Endodermal cell (in vitro differentiated cells): ENCODE measurements around the gene PHF20. TPM values are rescaled to one million over a fixed set of nuclear protein-coding genes. Genes with fewer than 3 reads are reported as not detected.
"Not testable (repeated sequence)": the region's sequence is repeated elsewhere in the genome, so short reads cannot be mapped to it uniquely, and the experiment has no call there.

Source experiments
- DNase-seq: peaks from one replicate; pipeline ENCODE4 v3.0.0-alpha.2; 2017
- H3K27ac ChIP-seq: 2 replicates; pipeline ENCODE4 v1.5.1; 2013; ENCODE audit warnings: mild to moderate bottlenecking, low read depth, low read length, moderate library complexity
- H3K27me3 ChIP-seq: 2 replicates; pipeline ENCODE4 v1.6.1; 2013; ENCODE audit warnings: mild to moderate bottlenecking, low read length, moderate library complexity; ENCODE audit not compliant: insufficient read depth, control insufficient read depth, poor library complexity, severe bottlenecking
- H3K36me3 ChIP-seq: 2 replicates; pipeline ENCODE4 v1.7.0; 2013; ENCODE audit warnings: mild to moderate bottlenecking, low read length, moderate library complexity; ENCODE audit not compliant: control insufficient read depth, insufficient read depth
- H3K4me1 ChIP-seq: one replicate; pipeline ENCODE4 v1.7.0; 2013; ENCODE audit warnings: low read length; ENCODE audit not compliant: control insufficient read depth, insufficient read depth
- H3K4me3 ChIP-seq: 2 replicates; pipeline ENCODE4 v1.5.1; 2013; ENCODE audit warnings: mild to moderate bottlenecking, low read length, moderate library complexity
- H3K9ac ChIP-seq: 2 replicates; pipeline ENCODE4 v1.6.1; 2013; ENCODE audit warnings: mild to moderate bottlenecking, low read length, moderate library complexity; ENCODE audit not compliant: poor library complexity, severe bottlenecking; ENCODE audit errors: extremely low read depth
- H3K9me3 ChIP-seq: 2 replicates; pipeline ENCODE4 v1.6.1; 2013; ENCODE audit warnings: mild to moderate bottlenecking, low read length, moderate library complexity; ENCODE audit not compliant: control insufficient read depth
- H3K27ac Mint-ChIP-seq: 2 replicates; pipeline ENCODE4 v1.8.0; 2020; ENCODE audit warnings: mixed read lengths
- H3K27me3 Mint-ChIP-seq: 2 replicates; pipeline ENCODE4 v1.8.0; 2021; ENCODE audit warnings: mild to moderate bottlenecking, mixed read lengths; ENCODE audit not compliant: insufficient read depth
- H3K36me3 Mint-ChIP-seq: 2 replicates; pipeline ENCODE4 v1.8.0; 2020; ENCODE audit warnings: low read depth, mixed read lengths
- H3K4me1 Mint-ChIP-seq: 2 replicates; pipeline ENCODE4 v1.8.0; 2020; ENCODE audit warnings: mixed read lengths
- H3K4me3 Mint-ChIP-seq: 2 replicates; pipeline ENCODE4 v1.8.0; 2020; ENCODE audit warnings: mild to moderate bottlenecking, moderate library complexity, mixed read lengths
- H3K9me3 Mint-ChIP-seq: 2 replicates; pipeline ENCODE4 v1.8.0; 2020; ENCODE audit warnings: mild to moderate bottlenecking, mixed read lengths
- WGBS, 2 experiments: methylation state at CpG; one replicate each; pipeline versions ENCODE4 v1.1.5 to v1.1.7; 2013; ENCODE audit warnings: missing lambda C conversion rate in 2 of 2, mixed read lengths in 1 of 2; ENCODE audit not compliant: insufficient coverage in 1 of 2, insufficient read length in 1 of 2; 5-methylcytosine and 5-hydroxymethylcytosine counted together
- total RNA-seq, 2 donors: library from RNA; stranded (reverse); fragmentation: NEBNext Ultra II Directional in 1 of 2; extraction: Animal tissue kit (Norgen Biotek cat#: 25700) in 1 of 2; gene quantifications; 2 replicates in 1 of 2; 3 replicates in 1 of 2; pipeline ENCODE4 v1.2.1, GENCODE V29; 2021
- TF ChIP-seq, protein P1 (sequence below): fragments of 200-600 bp; sonication (generic); conservative IDR thresholded peaks from 2 replicates; pipeline ENCODE4 v1.5.0; 2021; ENCODE audit warnings: antibody characterized with exemption, mild to moderate bottlenecking

The PHF20 gene
- total RNA-seq, 2 donors from 2014 or later: 68.1 to 78.8 TPM

DNA sequence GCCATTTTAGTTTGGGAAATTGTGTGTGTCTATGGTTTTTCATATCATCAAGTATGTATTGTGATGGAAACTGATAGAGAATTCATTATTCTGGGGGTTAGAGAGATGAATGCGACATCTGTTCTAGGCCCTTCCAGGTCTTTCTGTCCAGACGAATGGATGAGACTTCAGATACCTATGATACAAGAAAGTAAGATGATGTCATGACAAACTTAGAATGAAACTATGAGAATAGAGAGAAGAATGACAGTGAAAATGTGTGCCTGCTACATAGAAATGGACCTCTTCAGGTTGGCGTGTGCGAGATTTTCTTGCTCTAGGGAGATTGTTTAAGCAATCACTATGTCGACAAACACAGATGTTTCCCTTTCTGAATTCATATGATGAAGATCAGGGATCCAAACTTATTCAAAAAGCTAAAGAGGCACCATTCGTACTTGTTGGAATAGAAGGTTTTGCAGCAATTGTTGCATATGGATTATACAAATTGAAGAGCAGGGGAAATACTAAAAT is 106.4 kb downstream of the PHF20 start:
- WGBS, 2 experiments: 95 to 96% methylated on average over 6 of the region's 6 CpGs
- TF ChIP-seq, protein P1, sequence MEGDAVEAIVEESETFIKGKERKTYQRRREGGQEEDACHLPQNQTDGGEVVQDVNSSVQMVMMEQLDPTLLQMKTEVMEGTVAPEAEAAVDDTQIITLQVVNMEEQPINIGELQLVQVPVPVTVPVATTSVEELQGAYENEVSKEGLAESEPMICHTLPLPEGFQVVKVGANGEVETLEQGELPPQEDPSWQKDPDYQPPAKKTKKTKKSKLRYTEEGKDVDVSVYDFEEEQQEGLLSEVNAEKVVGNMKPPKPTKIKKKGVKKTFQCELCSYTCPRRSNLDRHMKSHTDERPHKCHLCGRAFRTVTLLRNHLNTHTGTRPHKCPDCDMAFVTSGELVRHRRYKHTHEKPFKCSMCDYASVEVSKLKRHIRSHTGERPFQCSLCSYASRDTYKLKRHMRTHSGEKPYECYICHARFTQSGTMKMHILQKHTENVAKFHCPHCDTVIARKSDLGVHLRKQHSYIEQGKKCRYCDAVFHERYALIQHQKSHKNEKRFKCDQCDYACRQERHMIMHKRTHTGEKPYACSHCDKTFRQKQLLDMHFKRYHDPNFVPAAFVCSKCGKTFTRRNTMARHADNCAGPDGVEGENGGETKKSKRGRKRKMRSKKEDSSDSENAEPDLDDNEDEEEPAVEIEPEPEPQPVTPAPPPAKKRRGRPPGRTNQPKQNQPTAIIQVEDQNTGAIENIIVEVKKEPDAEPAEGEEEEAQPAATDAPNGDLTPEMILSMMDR: no peak
- H3K27ac Mint-ChIP-seq: no peak overlapping the region

DNA sequence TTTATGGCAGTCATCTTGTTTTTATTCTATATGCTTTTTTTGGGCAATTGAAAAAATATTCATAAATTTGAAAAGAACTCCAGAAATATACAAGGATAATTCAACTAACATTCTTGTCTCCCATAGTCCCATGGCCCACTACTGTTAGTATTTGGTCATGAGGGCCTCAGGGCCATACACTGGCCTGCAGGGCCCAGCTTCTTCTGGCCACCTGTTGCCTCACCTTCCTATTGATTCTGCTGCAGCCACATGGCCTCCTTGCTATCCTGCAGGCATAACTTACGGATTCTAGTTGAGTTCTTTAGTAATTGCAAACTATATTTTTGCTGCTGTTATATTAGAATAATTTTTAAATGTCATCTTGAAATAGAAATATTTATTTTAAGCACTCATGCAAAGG is 109.9 kb downstream of the PHF20 start:
- TF ChIP-seq, protein P1: no peak
- no peaks in the 10 kb centered on the region for H3K27me3 Mint-ChIP-seq
- DNase-seq: no peak
- Histone ChIP-seq H3K36me3 (peaks cover 25% of the 10 kb centered on the region), H3K4me3 (no peak overlapping the region), H3K4me1 (peaks cover 12% of the 10 kb centered on the region), H3K27ac (no peak overlapping the region), H3K27me3 (no peaks in the 10 kb centered on the region), H3K9me3 (no peaks in the 10 kb centered on the region), H3K9ac (no peak overlapping the region)
- WGBS, 2 experiments: 100% methylated on average over 1 of the region's 1 CpG; no CpG with 5 or more reads in 1 of the 2 experiments
- peaks cover 9% of the 10 kb centered on the region for H3K36me3 Mint-ChIP-seq
- H3K4me1 Mint-ChIP-seq: peaks cover 9% of the 10 kb centered on the region
- H3K27ac Mint-ChIP-seq: no peak overlapping the region
- no peak overlapping the region for H3K4me3 Mint-ChIP-seq
- H3K9me3 Mint-ChIP-seq: no peaks in the 10 kb centered on the region

More for the DNA sequence above, 106.4 kb downstream of the PHF20 start:
- Mint-ChIP-seq H3K9me3 (no peaks in the 10 kb centered on the region), H3K4me3 (no peak overlapping the region), H3K36me3 (peaks cover 15% of the 10 kb centered on the region), H3K4me1 (peaks cover 4% of the 10 kb centered on the region), H3K27me3 (no peaks in the 10 kb centered on the region)
- no peak for DNase-seq
- no peaks in the 10 kb centered on the region for H3K27me3 ChIP-seq
- H3K9me3 ChIP-seq: no peaks in the 10 kb centered on the region
- H3K27ac ChIP-seq: no peak overlapping the region
- H3K9ac ChIP-seq: no peak overlapping the region
- H3K4me1 ChIP-seq: peaks cover 4% of the 10 kb centered on the region
- peaks cover 17% of the 10 kb centered on the region for H3K36me3 ChIP-seq
- no peak overlapping the region for H3K4me3 ChIP-seq

DNA sequence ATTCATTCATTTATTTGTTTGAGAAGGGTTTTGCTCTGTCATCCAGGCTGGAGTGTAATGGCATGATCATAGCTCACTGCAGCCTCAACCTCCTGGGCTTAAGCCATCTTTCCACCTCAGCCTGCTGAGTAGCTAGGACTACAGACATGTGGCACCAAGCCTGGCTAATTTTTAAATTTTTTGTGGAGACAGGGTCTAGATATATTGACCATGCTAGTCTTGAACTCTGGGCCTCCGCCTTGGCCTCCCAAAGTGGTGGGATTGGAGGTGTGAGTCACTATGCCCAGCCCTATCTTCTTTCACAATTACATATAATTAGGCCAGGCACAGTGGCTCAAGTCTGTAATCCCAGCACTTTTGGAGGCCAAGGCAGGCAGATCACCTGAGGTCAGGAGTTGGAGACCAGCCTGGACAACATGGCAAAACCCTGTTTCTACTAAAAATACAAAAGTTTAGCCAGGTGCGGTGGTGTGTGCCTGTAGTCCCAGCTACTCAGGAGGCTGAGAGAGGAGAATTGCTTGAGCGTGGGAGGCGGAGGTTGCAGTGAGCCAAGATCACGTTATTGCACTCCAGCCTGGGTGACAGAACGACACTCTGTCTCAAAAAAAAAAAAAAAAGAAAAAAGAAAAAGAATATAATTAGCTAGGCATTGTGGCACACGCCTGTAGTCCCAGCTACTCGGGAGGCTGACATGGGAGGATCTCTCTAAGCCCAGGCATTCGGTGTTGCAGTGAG is 110.8 kb downstream of the PHF20 start:
- WGBS, 2 experiments: 91 to 95% methylated on average over 7 to 9 of the region's 9 CpGs
- DNase-seq, H3K27ac Mint-ChIP-seq, H3K4me3 Mint-ChIP-seq, H3K36me3 Mint-ChIP-seq, H3K9me3 ChIP-seq, H3K9me3 Mint-ChIP-seq, H3K27me3 Mint-ChIP-seq, H3K27ac ChIP-seq, H3K4me3 ChIP-seq, H3K4me1 Mint-ChIP-seq, H3K27me3 ChIP-seq: not testable (repeated sequence)
- Histone ChIP-seq H3K9ac (peak overlapping the region; percentile 18), H3K36me3 (peaks cover 32% of the 10 kb centered on the region), H3K4me1 (peaks cover 12% of the 10 kb centered on the region)
